GM19468 (cell line): ENCODE results near the gene VPS29.

ENCODE experiments used
- ATAC-seq: cut with Tn5 transposase; IDR thresholded peaks from one replicate; pipeline ENCODE4 v1.9.1; 2021; ENCODE audit warnings: mild to moderate bottlenecking, moderate library complexity, moderate number of reproducible peaks; ENCODE audit not compliant: unreplicated experiment; ENCODE audit errors: extremely low read depth

VPS29 gene

GRCh38 chr12:110453569-110454296, 48.2 kb downstream of the VPS29 start:
- ATAC-seq: no peak

- no peak for ATAC-seq
These were observed 50.6 kb downstream of the VPS29 start for GRCh38 chr12:110451263-110451662.

GRCh38 chr12:110449799-110450497, 52.0 kb downstream of the VPS29 start, which contains the start of gene ARPC3:
TSS of gene ARPC3 (minus strand) at chr12:110450337. CDS start at chr12:110450260, 77 bp downstream.
- peak; percentile 73 for ATAC-seq

- ATAC-seq: no peak
These were observed 57.5 kb downstream of the VPS29 start for GRCh38 chr12:110444455-110444854.
